Gastrocnemius medialis (tissue), 4 donors: ENCODE measurements around the gene FRMD3. TPM values are rescaled to one million over a fixed set of nuclear protein-coding genes. Genes with fewer than 3 reads are reported as not detected.

ENCODE experiments used
- ATAC-seq, 2 donors: fragments of 150-250 bp; one replicate each; pipeline ENCODE4 v1.9.1; 2016
- DNase-seq, 2 donors: peaks; one replicate each; pipeline ENCODE4 v3.0.0-alpha.2; 2019
- H3K27ac ChIP-seq, 4 donors: fragments of 200-600 bp; sonication (generic); 1 replicate in 1 of 4; 2 replicates in 3 of 4; pipeline ENCODE4 v1.5.1; 2016 to 2018; ENCODE audit warnings: mild to moderate bottlenecking in 2 of 4, moderate library complexity in 1 of 4
- H3K27me3 ChIP-seq, 3 donors: fragments of 200-600 bp; sonication (generic) in 2 of 3; 1 replicate in 1 of 3; 2 replicates in 2 of 3; pipeline versions ENCODE4 v1.5.1 to v1.6.0; 2016 to 2019; ENCODE audit warnings: mild to moderate bottlenecking in 1 of 3, moderate library complexity in 1 of 3
- H3K36me3 ChIP-seq, 2 donors: fragments of 200-600 bp; sonication (generic) in 1 of 2; one replicate each; pipeline ENCODE4 v1.5.1; 2017 to 2018
- H3K4me1 ChIP-seq, 2 donors: fragments of 200-600 bp; sonication (generic) in 1 of 2; one replicate each; pipeline ENCODE4 v1.5.1; 2016 to 2017; ENCODE audit warnings: mild to moderate bottlenecking in 2 of 2
- H3K4me3 ChIP-seq, 4 donors: fragments of 200-600 bp; sonication (generic) in 3 of 4; 1 replicate in 1 of 4; 2 replicates in 3 of 4; pipeline ENCODE4 v1.5.1; 2016 to 2019; ENCODE audit warnings: mild to moderate bottlenecking in 2 of 4
- H3K9me3 ChIP-seq, 3 donors: fragments of 200-600 bp; sonication (generic) in 2 of 3; 1 replicate in 1 of 3; 2 replicates in 2 of 3; pipeline ENCODE4 v1.5.1; 2016 to 2019
- POLR2A ChIP-seq, 2 donors: fragments of 450-650 bp; IDR thresholded peaks; one replicate each; pipeline ENCODE4 v1.6.1; 2017; ENCODE audit warnings: antibody characterized with exemption in 2 of 2, mild to moderate bottlenecking in 2 of 2, moderate library complexity in 2 of 2
- in situ Hi-C, 4 donors: fragments of 200-750 bp; cut with MboI; loops; one replicate each; pipeline versions ENCODE4 v1.15.0 to v1.8.0; 2017; ENCODE audit warnings: low sequenced_read_pairs in 4 of 4
- intact Hi-C: fragments of 100-400 bp; cut with DNase I; formaldehyde crosslinking; loops from one replicate; pipeline ENCODE4 v1.15.1; 2023; ENCODE audit warnings: low total_unique reads
- total RNA-seq, 4 donors: library from RNA; depleted of rRNA; stranded (reverse); fragments of >200 nt; gene quantifications; one replicate each; pipeline versions ENCODE4 v1.1.0 to v1.2.3, GENCODE V29; 2016
- TF ChIP-seq, protein P1 (sequence below), 5 experiments: fragments of 450-650 bp in 3 of 5; fragments of 200-600 bp in 2 of 5; sonication (generic) in 2 of 5; IDR thresholded peaks in 4 of 5; conservative IDR thresholded peaks in 1 of 5; 1 replicate in 4 of 5; 2 replicates in 1 of 5; pipeline ENCODE4 v1.5.1; 2016 to 2019; ENCODE audit warnings: antibody characterized with exemption in 5 of 5, mild to moderate bottlenecking in 3 of 5, moderate library complexity in 3 of 5

FRMD3 gene
- total RNA-seq, 4 donors from 2014 or later: 62.3 to 120 (median 94.6) TPM

DNA sequence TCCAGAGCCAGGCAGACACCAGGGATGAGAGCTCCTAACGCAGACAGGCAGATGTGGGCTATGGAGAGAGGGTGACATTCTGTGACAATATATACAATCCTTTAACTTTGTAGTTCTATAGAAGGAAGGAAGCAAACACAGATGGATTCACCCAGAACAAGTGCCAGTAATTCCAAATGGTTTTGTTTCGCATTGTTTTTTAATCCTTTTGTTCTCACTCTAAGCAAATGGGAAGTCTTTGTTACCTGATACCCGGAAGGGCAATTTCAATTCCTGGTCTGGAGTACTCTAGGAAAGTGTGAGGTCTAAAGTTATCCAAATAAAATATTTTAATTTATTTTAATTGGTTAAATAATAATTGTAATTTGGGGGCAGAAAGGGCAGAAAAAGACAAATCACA lies 2.5 kb downstream of the FRMD3 start:
- H3K9me3 ChIP-seq: no peaks in the 10 kb centered on the region
- H3K4me1 ChIP-seq: peaks cover 15 to 16% of the 10 kb centered on the region in 2 donors
- ATAC-seq: no peak
- H3K27ac ChIP-seq: peak overlapping the region in 1 of 4 donors; percentile 39
- intact Hi-C loops (no loop called here), in situ Hi-C loops (loop anchor here in 2 of 4 donors (25.0 kb wide), 1 partner anchor 323 kb away; no protein-coding TSS in a partner anchor)
- H3K36me3 ChIP-seq: no peaks in the 10 kb centered on the region
- TF ChIP-seq, protein P1, sequence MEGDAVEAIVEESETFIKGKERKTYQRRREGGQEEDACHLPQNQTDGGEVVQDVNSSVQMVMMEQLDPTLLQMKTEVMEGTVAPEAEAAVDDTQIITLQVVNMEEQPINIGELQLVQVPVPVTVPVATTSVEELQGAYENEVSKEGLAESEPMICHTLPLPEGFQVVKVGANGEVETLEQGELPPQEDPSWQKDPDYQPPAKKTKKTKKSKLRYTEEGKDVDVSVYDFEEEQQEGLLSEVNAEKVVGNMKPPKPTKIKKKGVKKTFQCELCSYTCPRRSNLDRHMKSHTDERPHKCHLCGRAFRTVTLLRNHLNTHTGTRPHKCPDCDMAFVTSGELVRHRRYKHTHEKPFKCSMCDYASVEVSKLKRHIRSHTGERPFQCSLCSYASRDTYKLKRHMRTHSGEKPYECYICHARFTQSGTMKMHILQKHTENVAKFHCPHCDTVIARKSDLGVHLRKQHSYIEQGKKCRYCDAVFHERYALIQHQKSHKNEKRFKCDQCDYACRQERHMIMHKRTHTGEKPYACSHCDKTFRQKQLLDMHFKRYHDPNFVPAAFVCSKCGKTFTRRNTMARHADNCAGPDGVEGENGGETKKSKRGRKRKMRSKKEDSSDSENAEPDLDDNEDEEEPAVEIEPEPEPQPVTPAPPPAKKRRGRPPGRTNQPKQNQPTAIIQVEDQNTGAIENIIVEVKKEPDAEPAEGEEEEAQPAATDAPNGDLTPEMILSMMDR (IDR thresholded peaks at IDR 0.05 in 4 of 5, conservative IDR thresholded peaks at IDR 0.05 in 1 of 5): no peak
- no peak for TF ChIP-seq POLR2A (IDR thresholded peaks at IDR 0.05)
- peak overlapping the region in 2 of 4 donors; percentile 65 to 74 for H3K4me3 ChIP-seq
- no peak for DNase-seq
- peaks cover 0 to 6% (median 0%) of the 10 kb centered on the region in 3 donors for H3K27me3 ChIP-seq

DNA sequence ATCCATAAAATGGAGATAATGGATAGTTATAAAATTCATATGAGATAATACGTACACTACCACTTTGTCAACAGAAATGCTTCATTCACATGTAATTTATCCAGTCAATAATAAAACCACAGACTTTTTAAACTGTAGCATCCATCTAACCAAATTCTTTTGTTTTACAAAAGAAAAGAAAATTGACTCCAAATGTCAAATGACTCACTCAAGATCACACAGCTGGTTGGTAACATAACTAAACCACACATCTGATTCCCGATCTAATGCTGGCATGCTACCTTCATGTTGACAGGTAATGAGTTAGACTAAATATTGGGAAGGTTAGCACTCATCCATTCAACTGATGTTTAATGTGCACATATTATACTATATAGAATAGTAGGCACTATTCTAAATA lies 4.9 kb downstream of the FRMD3 start:
- no peaks in the 10 kb centered on the region for H3K36me3 ChIP-seq
- TF ChIP-seq, protein P1 (IDR thresholded peaks at IDR 0.05 in 4 of 5, conservative IDR thresholded peaks at IDR 0.05 in 1 of 5): no peak
- no peak for TF ChIP-seq POLR2A (IDR thresholded peaks at IDR 0.05)
- intact Hi-C loops: no loop called here
- in situ Hi-C loops: loop anchor here in 2 of 4 donors (25.0 kb wide), 1 partner anchor 321 kb away; no protein-coding TSS in a partner anchor
- DNase-seq (no peak), ATAC-seq (no peak)
- H3K27me3 ChIP-seq: peaks cover 0 to 6% (median 0%) of the 10 kb centered on the region in 3 donors
- no peaks in the 10 kb centered on the region for H3K9me3 ChIP-seq
- no peak overlapping the region for H3K27ac ChIP-seq
- peaks cover 9 to 10% of the 10 kb centered on the region in 2 donors for H3K4me1 ChIP-seq
- H3K4me3 ChIP-seq: no peak overlapping the region

DNA sequence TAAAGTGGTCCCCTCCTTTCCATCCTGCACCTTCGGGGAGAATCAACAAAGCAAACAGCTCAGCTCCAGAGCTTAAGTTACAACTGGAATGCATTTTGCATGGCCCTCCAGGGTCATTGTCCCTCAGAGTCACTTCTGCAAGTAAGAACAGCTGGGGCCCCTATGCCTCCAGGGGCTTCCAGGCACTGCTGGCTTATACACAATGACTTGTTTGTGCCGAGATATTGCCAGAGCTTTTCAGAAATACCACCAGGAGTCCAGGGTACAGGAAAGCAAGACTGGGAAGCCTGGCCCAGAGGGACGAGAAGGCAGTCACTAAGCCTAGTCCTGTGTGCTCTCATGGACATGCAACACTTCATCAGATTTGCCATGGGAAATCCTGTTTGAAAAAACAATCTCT lies 11.3 kb downstream of the FRMD3 start:
- Histone ChIP-seq H3K4me1 (peaks cover 5 to 18% of the 10 kb centered on the region in 2 donors), H3K27ac (no peak overlapping the region), H3K4me3 (no peak overlapping the region), H3K27me3 (no peaks in the 10 kb centered on the region), H3K36me3 (no peaks in the 10 kb centered on the region), H3K9me3 (no peaks in the 10 kb centered on the region)
- in situ Hi-C loops: loop anchor here in 2 of 4 donors (25.0 kb wide), 1 partner anchor 315 kb away; no protein-coding TSS in a partner anchor
- intact Hi-C loops: no loop called here
- ATAC-seq (no peak), DNase-seq (no peak)
- no peak for TF ChIP-seq POLR2A (IDR thresholded peaks at IDR 0.05)
- TF ChIP-seq, protein P1 (IDR thresholded peaks at IDR 0.05 in 4 of 5, conservative IDR thresholded peaks at IDR 0.05 in 1 of 5): no peak

DNA sequence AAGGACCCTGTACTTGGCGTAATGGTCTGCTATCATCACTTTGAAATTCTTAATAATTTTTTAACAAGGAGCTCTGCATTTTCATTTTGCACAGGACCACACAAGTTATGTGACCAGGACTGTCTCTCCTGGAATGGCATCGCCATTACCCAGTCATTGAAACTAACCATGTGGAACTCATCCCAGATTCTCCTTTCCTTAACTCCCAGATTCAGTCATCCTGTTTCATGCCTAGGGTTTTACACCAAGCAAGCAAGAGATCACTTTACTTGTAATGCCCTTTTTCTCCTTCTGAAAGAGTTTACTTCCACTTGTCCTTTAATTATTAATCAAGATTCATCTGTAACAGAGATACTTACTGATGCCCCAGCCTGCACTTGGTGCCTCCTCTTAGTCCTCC lies 12.0 kb downstream of the FRMD3 start:
- peaks cover 5 to 18% of the 10 kb centered on the region in 2 donors for H3K4me1 ChIP-seq
- ATAC-seq (no peak), DNase-seq (no peak)
- intact Hi-C loops (no loop called here), in situ Hi-C loops (loop anchor here in 2 of 4 donors (25.0 kb wide), 1 partner anchor 314 kb away; no protein-coding TSS in a partner anchor)
- H3K27ac ChIP-seq: no peak overlapping the region
- no peaks in the 10 kb centered on the region for H3K27me3 ChIP-seq
- H3K4me3 ChIP-seq: no peak overlapping the region
- no peaks in the 10 kb centered on the region for H3K36me3 ChIP-seq
- H3K9me3 ChIP-seq: no peaks in the 10 kb centered on the region
- TF ChIP-seq POLR2A (IDR thresholded peaks at IDR 0.05): no peak
- TF ChIP-seq, protein P1 (IDR thresholded peaks at IDR 0.05 in 4 of 5, conservative IDR thresholded peaks at IDR 0.05 in 1 of 5): no peak

DNA sequence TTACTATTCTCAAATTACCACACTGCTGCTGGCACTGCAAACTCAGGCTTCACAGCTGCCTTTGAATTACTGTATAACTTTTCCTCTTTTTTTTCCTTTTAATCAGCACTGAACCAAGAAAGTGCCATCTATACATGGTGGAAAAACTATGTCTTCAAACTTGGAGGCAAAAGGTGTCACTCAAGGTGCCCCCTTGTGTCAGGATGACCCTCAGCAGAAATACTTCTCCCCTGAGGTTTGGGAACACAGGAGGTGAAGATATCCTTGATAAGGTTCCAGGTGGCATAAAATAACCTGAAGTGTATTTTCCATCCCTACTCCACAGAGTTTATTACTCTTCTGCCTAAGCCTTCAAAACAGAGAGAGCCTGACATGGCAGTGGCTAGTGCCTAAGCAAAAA lies 14.5 kb downstream of the FRMD3 start:
- Histone ChIP-seq H3K9me3 (no peaks in the 10 kb centered on the region), H3K27ac (no peak overlapping the region), H3K27me3 (no peaks in the 10 kb centered on the region), H3K36me3 (no peaks in the 10 kb centered on the region), H3K4me3 (no peak overlapping the region), H3K4me1 (peaks cover 5 to 18% of the 10 kb centered on the region in 2 donors)
- intact Hi-C loops: no loop called here
- in situ Hi-C loops: no loop called here
- ATAC-seq (no peak), DNase-seq (no peak)
- TF ChIP-seq, protein P1 (IDR thresholded peaks at IDR 0.05 in 4 of 5, conservative IDR thresholded peaks at IDR 0.05 in 1 of 5): no peak
- TF ChIP-seq POLR2A (IDR thresholded peaks at IDR 0.05): no peak
